A549 (cell line): ENCODE data around the gene SNX15. TPM values are rescaled to one million over a fixed set of nuclear protein-coding genes. Genes with fewer than 3 reads are reported as not detected.

Experiments used
- ATAC-seq, 2 experiments: fragments of 200-7000 bp in 1 of 2; fragments of >200 bp in 1 of 2; cut with Nextera tagmentation in 1 of 2; cut with Tn5 transposase in 1 of 2; 3 replicates each; pipeline versions ENCODE4 v1.8.0 to v1.9.1; 2018 to 2020; ENCODE audit warnings: mild to moderate bottlenecking in 1 of 2, moderate library complexity in 1 of 2
- CTCF ChIA-PET: fragments of 300-600 bp; sonication (Branson Sonifier 250); formaldehyde crosslinking; extraction: SDS; loops from one replicate; lab custom pipeline; 2021; ENCODE audit warnings: antibody characterized with exemption, inconsistent platforms; lab: Yijun Ruan, JAX
- POLR2A ChIA-PET: fragments of 350-600 bp; formaldehyde crosslinking; extraction: SDS; loops from one replicate; lab custom pipeline; 2021; ENCODE audit warnings: antibody characterized with exemption, inconsistent platforms; lab: Yijun Ruan, JAX
- DNase-seq, 2 experiments: peaks; one replicate each; pipeline versions ENCODE4 v3.0.0 to v3.0.0-alpha.2; 2011 to 2016; ENCODE audit warnings: low read depth in 1 of 2, low spot score in 1 of 2
- FAIRE-seq: peaks from 2 replicates; lab custom pipeline; 2011; peaks lifted over from hg19 to GRCh38; lab: Jason Lieb, UNC
- H3K27ac ChIP-seq, 2 experiments: fragments of >200 bp; sonication (Bioruptor Twin); formaldehyde crosslinking; 3 replicates each; pipeline ENCODE4 v1.5.1; 2016 to 2017
- H3K4me1 ChIP-seq: fragments of >200 bp; sonication (Bioruptor Twin); formaldehyde crosslinking; 3 replicates; pipeline ENCODE4 v1.6.1; 2016
- H3K4me2 ChIP-seq: fragments of >200 bp; sonication (Bioruptor Twin); formaldehyde crosslinking; 3 replicates; pipeline ENCODE4 v1.6.1; 2016
- H3K4me3 ChIP-seq: fragments of >200 bp; sonication (Bioruptor Twin); formaldehyde crosslinking; 3 replicates; pipeline ENCODE4 v1.5.1; 2016
- H3K9me3 ChIP-seq: fragments of >200 bp; sonication (Bioruptor Twin); formaldehyde crosslinking; 3 replicates; pipeline ENCODE4 v1.6.1; 2016
- ATOH8 ChIP-seq: fragments of 250-450 bp; sonication (Bioruptor Pico); IDR thresholded peaks from 2 replicates; pipeline ENCODE4 v1.5.0; 2020; ENCODE audit warnings: low read depth, mild to moderate bottlenecking, moderate library complexity
- CBX2 ChIP-seq: fragments of 200-600 bp; sonication (generic); IDR thresholded peaks from 2 replicates; pipeline ENCODE4 v1.6.1; 2016; ENCODE audit warnings: low read depth, mild to moderate bottlenecking, borderline replicate concordance
- CBX8 ChIP-seq: fragments of 200-600 bp; sonication (generic); IDR thresholded peaks from 2 replicates; pipeline ENCODE4 v1.6.1; 2016
- CEBPB ChIP-seq, 2 experiments: fragments of >200 bp in 1 of 2; sonication (Bioruptor Twin) in 1 of 2; formaldehyde crosslinking in 1 of 2; IDR thresholded peaks; 2 replicates each; pipeline ENCODE4 v1.6.1; 2012 to 2016
- E2F6 ChIP-seq: IDR thresholded peaks from 2 replicates; pipeline ENCODE4 v1.6.1; 2012; ENCODE audit warnings: low read depth, borderline replicate concordance
- EHMT2 ChIP-seq: fragments of 200-600 bp; sonication (generic); IDR thresholded peaks from 2 replicates; pipeline ENCODE4 v1.6.1; 2016; ENCODE audit warnings: antibody characterized with exemption, low read depth, mild to moderate bottlenecking, moderate library complexity
- ELK1 ChIP-seq: fragments of 150-350 bp; IDR thresholded peaks from 2 replicates; pipeline ENCODE4 v1.6.1; 2014; ENCODE audit warnings: low read depth, mild to moderate bottlenecking, low read length
- EP300 ChIP-seq, 2 experiments: fragments of >200 bp; sonication (Bioruptor Twin); formaldehyde crosslinking; IDR thresholded peaks; 2 replicates in 1 of 2; 3 replicates in 1 of 2; pipeline ENCODE4 v1.6.1; 2016 to 2017
- GATA3 ChIP-seq: IDR thresholded peaks from 2 replicates; pipeline ENCODE4 v1.6.1; 2012; ENCODE audit warnings: borderline replicate concordance
- HMGXB4 ChIP-seq: fragments of 250-450 bp; sonication (Bioruptor Pico); IDR thresholded peaks from 2 replicates; pipeline ENCODE4 v1.5.0; 2021; ENCODE audit warnings: mild to moderate bottlenecking, moderate library complexity, borderline replicate concordance
- JUNB ChIP-seq: fragments of >200 bp; sonication (Bioruptor Twin); formaldehyde crosslinking; IDR thresholded peaks from 2 replicates; pipeline ENCODE4 v1.6.1; 2016
- KDM1A ChIP-seq: fragments of 200-600 bp; sonication (generic); IDR thresholded peaks from 2 replicates; pipeline ENCODE4 v1.6.1; 2016; ENCODE audit warnings: low read depth, mild to moderate bottlenecking
- MAFK ChIP-seq: fragments of 450-650 bp; IDR thresholded peaks from 2 replicates; pipeline ENCODE4 v1.6.1; 2014; ENCODE audit not compliant: partially characterized antibody
- NPAS2 ChIP-seq: fragments of 250-450 bp; sonication (Bioruptor Pico); IDR thresholded peaks from 2 replicates; pipeline ENCODE4 v1.8.0; 2022; ENCODE audit warnings: mild to moderate bottlenecking, moderate library complexity, borderline replicate concordance
- NR3C1 ChIP-seq: fragments of >200 bp; sonication (Bioruptor Twin); formaldehyde crosslinking; IDR thresholded peaks from 3 replicates; pipeline ENCODE4 v1.6.1; 2017
- POLR2A ChIP-seq: IDR thresholded peaks from 2 replicates; pipeline ENCODE4 v1.6.1; 2012; ENCODE audit warnings: mild to moderate bottlenecking, low read length
- RAD21 ChIP-seq, 2 experiments: fragments of >200 bp in 1 of 2; sonication (Bioruptor Twin) in 1 of 2; formaldehyde crosslinking in 1 of 2; IDR thresholded peaks in 1 of 2; conservative IDR thresholded peaks in 1 of 2; 2 replicates in 1 of 2; 3 replicates in 1 of 2; pipeline ENCODE4 v1.6.1; 2012 to 2018; ENCODE audit warnings: inconsistent platforms in 1 of 2
- RARB ChIP-seq: fragments of 250-450 bp; sonication (Bioruptor Pico); IDR thresholded peaks from 2 replicates; pipeline ENCODE4 v1.8.0; 2021; ENCODE audit warnings: mild to moderate bottlenecking, moderate library complexity
- REST ChIP-seq: fragments of 200-600 bp; sonication (generic); IDR thresholded peaks from 2 replicates; pipeline ENCODE4 v1.6.1; 2016; ENCODE audit warnings: antibody characterized with exemption, mild to moderate bottlenecking, moderate library complexity
- RNF2 ChIP-seq: fragments of 200-600 bp; sonication (generic); IDR thresholded peaks from 2 replicates; pipeline ENCODE4 v1.6.1; 2016; ENCODE audit warnings: low read depth, mild to moderate bottlenecking, antibody characterized with exemption, moderate library complexity, borderline replicate concordance
- WGBS: methylation state at CpG from one replicate; pipeline ENCODE4 v1.1.6; 2017; ENCODE audit errors: missing lambda C conversion rate; 5-methylcytosine and 5-hydroxymethylcytosine counted together
- polyA plus RNA-seq, 4 experiments: library from polyadenylated mRNA; depleted of rRNA in 3 of 4; stranded (reverse); fragments of >200 nt; fragmentation: RNase III in 1 of 4; extraction: RNeasy Plus Mini Kit Qiagen cat#74134 plus additional on column Dnase treatment in 1 of 4; gene quantifications; 2 replicates in 3 of 4; 3 replicates in 1 of 4; pipeline ENCODE4 v1.2.3, GENCODE V29; 2011 to 2017
- TF ChIP-seq, protein P1 (sequence below): IDR thresholded peaks from 2 replicates; pipeline ENCODE4 v1.6.1; 2012
- TF ChIP-seq, protein P2 (sequence below): fragments of >200 bp; sonication (Bioruptor Twin); formaldehyde crosslinking; IDR thresholded peaks from 2 replicates; pipeline ENCODE4 v1.6.1; 2016

The SNX15 gene
- polyA plus RNA-seq, 2 of the 4 experiments (the other 2 are of a cell fraction): 13.4 to 17.0 TPM

GRCh38 chr11:65014726-65015227, 12.5 kb upstream of the SNX15 start:
- peak overlapping the region; percentile 65 for H3K4me3 ChIP-seq
- CTCF ChIA-PET: interaction anchor here (0.8 to 8.0 kb wide), 68 partner anchors 7 to 253 kb away, joined by 3 to 97 read pairs (median 6); partner anchors contain the start of genes BATF2, CDC42BPG, CDCA5 and EHD1
- FAIRE-seq (no peak), DNase-seq (no peak), ATAC-seq (peak; percentile 34 to 36)
- H3K4me2 ChIP-seq: peak overlapping the region; percentile 74
- peak overlapping the region; percentile 95 to 97 for H3K27ac ChIP-seq
- 43% methylated on average over 18 of the region's 23 CpGs for WGBS
- POLR2A ChIA-PET: interaction anchor here (0.8 to 1.2 kb wide), 4 partner anchors 18 to 171 kb away, joined by 3 to 4 read pairs (median 3); partner anchors contain the start of genes BATF2, CDC42BPG, MAJIN and TM7SF2
- H3K9me3 ChIP-seq: no peaks in the 10 kb centered on the region
- peaks cover 26% of the 10 kb centered on the region for H3K4me1 ChIP-seq
- TF ChIP-seq KDM1A: 0 out of 2 replicates have a peak, but pooled peaks have one; percentile 24
- TF ChIP-seq HMGXB4: no peak

GRCh38 chr11:65016705-65017104, 10.5 kb upstream of the SNX15 start:
- Histone ChIP-seq H3K4me1 (peaks cover 26% of the 10 kb centered on the region), H3K9me3 (no peaks in the 10 kb centered on the region), H3K27ac (no peak overlapping the region), H3K4me2 (no peak overlapping the region), H3K4me3 (no peak overlapping the region)
- ATAC-seq: no peak
- WGBS: 94% methylated on average over 4 of the region's 4 CpGs
- no peak for TF ChIP-seq REST
- no peak for TF ChIP-seq EP300 (IDR thresholded peaks at IDR 0.05)
- no peak for TF ChIP-seq GATA3
- no peak for TF ChIP-seq ATOH8 (CRISPR knock-in tag)
- TF ChIP-seq EHMT2: no peak
- TF ChIP-seq KDM1A: no peak
- no peak for TF ChIP-seq RAD21 (conservative IDR thresholded peaks at IDR 0.05 in 1 of 2, IDR thresholded peaks at IDR 0.05 in 1 of 2)
- TF ChIP-seq RNF2: no peak
- TF ChIP-seq, protein P1, sequence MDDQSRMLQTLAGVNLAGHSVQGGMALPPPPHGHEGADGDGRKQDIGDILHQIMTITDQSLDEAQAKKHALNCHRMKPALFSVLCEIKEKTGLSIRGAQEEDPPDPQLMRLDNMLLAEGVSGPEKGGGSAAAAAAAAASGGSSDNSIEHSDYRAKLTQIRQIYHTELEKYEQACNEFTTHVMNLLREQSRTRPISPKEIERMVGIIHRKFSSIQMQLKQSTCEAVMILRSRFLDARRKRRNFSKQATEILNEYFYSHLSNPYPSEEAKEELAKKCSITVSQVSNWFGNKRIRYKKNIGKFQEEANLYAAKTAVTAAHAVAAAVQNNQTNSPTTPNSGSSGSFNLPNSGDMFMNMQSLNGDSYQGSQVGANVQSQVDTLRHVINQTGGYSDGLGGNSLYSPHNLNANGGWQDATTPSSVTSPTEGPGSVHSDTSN: no peak
- no peak for TF ChIP-seq JUNB
- DNase-seq: no peak
- POLR2A ChIA-PET: no interaction called here
- no peak for FAIRE-seq
- CTCF ChIA-PET: interaction anchor here (1.9 to 8.0 kb wide), 2 partner anchors 10 to 171 kb away, joined by 13 to 97 read pairs; partner anchors contain the start of genes CDC42BPG and SNX15

DNA sequence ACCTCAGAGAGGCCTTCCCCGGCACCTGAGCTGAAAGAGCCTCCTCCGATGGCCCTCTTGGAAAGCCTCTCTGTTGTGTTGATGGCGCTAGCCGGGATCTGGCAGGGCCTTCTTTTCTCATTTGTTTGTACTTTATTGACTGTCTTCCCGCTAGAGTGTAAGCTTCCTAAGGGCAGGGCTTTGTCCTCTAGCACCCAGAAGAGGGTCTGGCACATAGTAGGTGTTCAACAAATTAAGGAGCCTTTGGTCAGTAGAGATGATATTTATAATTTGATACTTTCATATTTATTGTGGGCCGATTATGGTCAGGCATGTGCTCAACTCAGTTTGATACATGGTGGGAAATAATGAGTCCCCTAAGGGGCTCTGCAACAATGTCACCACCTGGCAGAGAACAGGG, 9.3 kb upstream of the SNX15 start:
- CTCF ChIA-PET: interaction anchor here (0.6 to 8.0 kb wide), 6 partner anchors 9 to 493 kb away, joined by 3 to 97 read pairs (median 4); partner anchors contain the start of genes CDC42BPG and SNX15
- FAIRE-seq: no peak
- ATAC-seq: no peak
- TF ChIP-seq NPAS2 (CRISPR knock-in tag) (no peak), EHMT2 (no peak), CBX8 (no peak), POLR2A (no peak), RNF2 (no peak), ELK1 (no peak), RARB (CRISPR knock-in tag) (no peak), CEBPB (IDR thresholded peaks at IDR 0.05) (no peak), E2F6 (no peak), MAFK (no peak), NR3C1 (no peak), CBX2 (no peak)
- TF ChIP-seq, protein P2, sequence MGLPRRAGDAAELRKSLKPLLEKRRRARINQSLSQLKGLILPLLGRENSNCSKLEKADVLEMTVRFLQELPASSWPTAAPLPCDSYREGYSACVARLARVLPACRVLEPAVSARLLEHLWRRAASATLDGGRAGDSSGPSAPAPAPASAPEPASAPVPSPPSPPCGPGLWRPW: no peak

More for the DNA sequence above, 9.3 kb upstream of the SNX15 start:
- POLR2A ChIA-PET: no interaction called here
- over 99% methylated on average over 6 of the region's 6 CpGs for WGBS
- H3K4me1 ChIP-seq: peaks cover 24% of the 10 kb centered on the region
- H3K4me3 ChIP-seq: no peak overlapping the region
- no peak overlapping the region for H3K27ac ChIP-seq
- H3K9me3 ChIP-seq: no peaks in the 10 kb centered on the region
- no peak overlapping the region for H3K4me2 ChIP-seq
- DNase-seq: no peak
